Kidney (tissue), 14 donors: ENCODE data around the gene VWC2. TPM values are rescaled to one million over a fixed set of nuclear protein-coding genes. Genes with fewer than 3 reads are reported as not detected.

Experiments used
- DNase-seq, 5 donors: peaks; one replicate each; pipeline ENCODE4 v3.0.0-alpha.2; 2013 to 2020
- FAIRE-seq: peaks from 2 replicates; lab custom pipeline; 2012; peaks lifted over from hg19 to GRCh38; lab: Jason Lieb, UNC
- H3K27ac ChIP-seq, 2 donors: one replicate each; pipeline ENCODE4 v1.7.0; 2013; ENCODE audit warnings: low read depth in 2 of 2, low read length in 2 of 2, inconsistent platforms in 1 of 2
- H3K27me3 ChIP-seq: one replicate; pipeline ENCODE4 v1.7.1; 2013; ENCODE audit warnings: low read length, inconsistent platforms; ENCODE audit not compliant: control insufficient read depth, insufficient read depth
- H3K36me3 ChIP-seq, 3 donors: one replicate each; pipeline versions ENCODE4 v1.7.0 to v1.7.1; 2013; ENCODE audit warnings: low read length in 3 of 3, control low read depth in 1 of 3, inconsistent platforms in 1 of 3; ENCODE audit not compliant: insufficient read depth in 3 of 3, control insufficient read depth in 2 of 3
- H3K4me1 ChIP-seq, 3 donors: one replicate each; pipeline versions ENCODE4 v1.7.0 to v1.7.1; 2013; ENCODE audit warnings: low read length in 3 of 3, inconsistent platforms in 1 of 3, low read depth in 1 of 3; ENCODE audit not compliant: control insufficient read depth in 2 of 3, insufficient read depth in 2 of 3
- H3K4me3 ChIP-seq, 3 donors: one replicate each; pipeline versions ENCODE4 v1.7.0 to v1.8.1; 2013; ENCODE audit warnings: low read length in 3 of 3, control low read depth in 1 of 3, inconsistent platforms in 1 of 3
- H3K9ac ChIP-seq, 3 donors: one replicate each; pipeline versions ENCODE4 v1.7.0 to v1.7.1; 2013; ENCODE audit warnings: low read length in 3 of 3, control low read depth in 1 of 3, inconsistent platforms in 1 of 3
- H3K9me3 ChIP-seq, 3 donors: one replicate each; pipeline versions ENCODE4 v1.7.0 to v1.7.1; 2013; ENCODE audit warnings: low read length in 3 of 3, control low read depth in 1 of 3, inconsistent platforms in 1 of 3; ENCODE audit not compliant: control insufficient read depth in 2 of 3, insufficient read depth in 1 of 3
- CTCF ChIP-seq: IDR thresholded peaks from 3 replicates; pipeline ENCODE4 v1.5.1; 2012; ENCODE audit warnings: mild to moderate bottlenecking, moderate library complexity, borderline replicate concordance; ENCODE audit not compliant: insufficient read depth; ENCODE audit errors: extremely low read depth
- intact Hi-C: fragments of 100-400 bp; cut with DNase I; formaldehyde crosslinking; loops from one replicate; pipeline ENCODE4 v1.11.1; 2022
- polyA plus RNA-seq: library from polyadenylated mRNA; stranded (reverse); fragments of 350-450 nt; fragmentation: Illumina TruSeq; extraction: RNeasy Lipid Tissue Mini Kit (QIAGEN cat#74804); gene quantifications from one replicate; pipeline ENCODE4 v1.2.3, GENCODE V29; 2014; ENCODE audit warnings: low read depth, low replicate concordance; ENCODE audit not compliant: insufficient read depth
- total RNA-seq: library from RNA; stranded (reverse); fragmentation: NEBNext Ultra II Directional; extraction: Animal tissue kit (Norgen Biotek cat#: 25700); gene quantifications from one replicate; pipeline ENCODE4 v1.2.1, GENCODE V29; 2021
- donor health status: control.
- donor health status: control.
- donor health status: control.
- donor health status: control.
- donor health status: control.
- donor health status: DM: yes; HTN: yes; CAD: no.
- donor health status: Normal renal cell carcinoma (clear cell type).

Gene VWC2
- total and polyA plus RNA-seq, 2 donors from 2014 or later = 0.06 to 0.13 TPM

- H3K27me3 ChIP-seq = no peaks in the 10 kb centered on the region
- no peaks in the 10 kb centered on the region for H3K36me3 ChIP-seq
- H3K27ac ChIP-seq = no peak overlapping the region
- intact Hi-C loops = no loop called here
- H3K4me1 ChIP-seq = no peaks in the 10 kb centered on the region
- H3K9ac ChIP-seq = no peak overlapping the region
- H3K4me3 ChIP-seq = no peak overlapping the region
- TF ChIP-seq CTCF = no peak
- FAIRE-seq (no peak), DNase-seq (no peak)
- H3K9me3 ChIP-seq = no peaks in the 10 kb centered on the region
Observed at GRCh38 chr7:49839863-49840645, 66.6 kb downstream of the VWC2 start.

GRCh38 chr7:49840751-49841405, 67.4 kb downstream of the VWC2 start:
- no peak overlapping the region for H3K4me3 ChIP-seq
- no peaks in the 10 kb centered on the region for H3K36me3 ChIP-seq
- H3K27ac ChIP-seq = no peak overlapping the region
- H3K27me3 ChIP-seq = no peaks in the 10 kb centered on the region
- intact Hi-C loops = no loop called here
- FAIRE-seq (no peak), DNase-seq (no peak)
- TF ChIP-seq CTCF = no peak
- no peaks in the 10 kb centered on the region for H3K9me3 ChIP-seq
- no peak overlapping the region for H3K9ac ChIP-seq
- no peaks in the 10 kb centered on the region for H3K4me1 ChIP-seq

- H3K27ac ChIP-seq = no peak overlapping the region
- TF ChIP-seq CTCF = no peak
- H3K27me3 ChIP-seq = no peaks in the 10 kb centered on the region
- no peaks in the 10 kb centered on the region for H3K4me1 ChIP-seq
- intact Hi-C loops = no loop called here
- H3K9me3 ChIP-seq = no peaks in the 10 kb centered on the region
- H3K9ac ChIP-seq = no peak overlapping the region
- no peak for FAIRE-seq
- no peak overlapping the region for H3K4me3 ChIP-seq
- DNase-seq = no peak
- H3K36me3 ChIP-seq = no peaks in the 10 kb centered on the region
Observed at GRCh38 chr7:49845626-49846025, 72.2 kb downstream of the VWC2 start.
